Endothelial cell (in vitro differentiated cells): ENCODE results near the gene LTK. TPM values are rescaled to one million over a fixed set of nuclear protein-coding genes. Genes with fewer than 3 reads are reported as not detected.

Experiments
- DNase-seq: peaks from one replicate; pipeline ENCODE4 v3.0.0; 2021; ENCODE audit warnings: low spot score
- H3K27ac Mint-ChIP-seq: one replicate; pipeline ENCODE4 v1.8.0; 2021; ENCODE audit warnings: mixed read lengths, inconsistent platforms; ENCODE audit not compliant: unreplicated experiment
- H3K27me3 Mint-ChIP-seq: one replicate; pipeline ENCODE4 v1.8.0; 2021; ENCODE audit warnings: mild to moderate bottlenecking, moderate library complexity, mixed read lengths, inconsistent platforms; ENCODE audit not compliant: unreplicated experiment
- H3K36me3 Mint-ChIP-seq: one replicate; pipeline ENCODE4 v1.8.0; 2021; ENCODE audit warnings: mild to moderate bottlenecking, low read depth, mixed read lengths, inconsistent platforms; ENCODE audit not compliant: unreplicated experiment
- H3K4me1 Mint-ChIP-seq: one replicate; pipeline ENCODE4 v1.8.0; 2021; ENCODE audit warnings: mild to moderate bottlenecking, mixed read lengths, inconsistent platforms; ENCODE audit not compliant: unreplicated experiment
- H3K4me3 Mint-ChIP-seq: one replicate; pipeline ENCODE4 v1.8.0; 2021; ENCODE audit warnings: mild to moderate bottlenecking, mixed read lengths, inconsistent platforms; ENCODE audit not compliant: unreplicated experiment
- H3K9me3 Mint-ChIP-seq: one replicate; pipeline ENCODE4 v1.8.0; 2021; ENCODE audit warnings: mixed read lengths, inconsistent platforms; ENCODE audit not compliant: unreplicated experiment
- total RNA-seq: library from RNA; stranded (reverse); fragmentation: NEBNext Ultra II Directional; extraction: Animal tissue kit (Norgen Biotek cat#: 25700); gene quantifications from one replicate; pipeline ENCODE4 v1.2.1, GENCODE V29; 2021; ENCODE audit not compliant: unreplicated experiment
- TF ChIP-seq, protein P1 (sequence below): fragments of 200-600 bp; sonication (generic); IDR thresholded peaks from one replicate; pipeline ENCODE4 v1.5.0; 2021; ENCODE audit warnings: antibody characterized with exemption; ENCODE audit not compliant: unreplicated experiment

The LTK gene
- total RNA-seq, 1 donor from 2014 or later = 25.7 TPM

DNA sequence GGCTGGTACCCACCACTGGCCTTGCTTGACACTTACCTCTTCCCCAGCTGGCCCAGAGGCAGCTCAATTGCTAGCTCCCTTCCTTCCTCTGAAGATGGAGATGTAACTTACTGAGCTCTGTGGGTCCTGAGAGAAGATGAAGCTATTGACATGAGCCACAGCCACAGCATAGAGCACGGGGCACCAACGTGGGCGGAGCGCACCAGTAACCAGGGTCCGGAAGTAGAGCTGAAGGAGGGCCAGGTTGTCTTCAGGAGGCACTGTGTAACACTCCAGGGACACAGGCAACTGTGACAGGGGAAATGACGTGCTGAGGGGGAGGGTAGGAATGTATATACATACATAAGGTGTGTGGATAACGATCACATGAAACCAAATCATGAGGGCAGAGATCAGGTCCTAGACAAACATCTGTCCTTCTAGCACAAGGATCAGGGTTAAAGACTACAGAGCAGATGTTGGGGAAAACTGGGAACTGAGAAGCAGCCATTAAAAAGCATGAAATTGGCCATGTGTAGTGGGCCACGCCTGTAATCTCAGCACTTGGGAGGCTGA, 4.3 kb upstream of the LTK start:
- Mint-ChIP-seq H3K4me1 (no peaks in the 10 kb centered on the region), H3K36me3 (peaks cover 36% of the 10 kb centered on the region), H3K27me3 (peaks cover 10% of the 10 kb centered on the region), H3K27ac (no peak overlapping the region), H3K4me3 (no peak overlapping the region), H3K9me3 (no peaks in the 10 kb centered on the region)
- TF ChIP-seq, protein P1, sequence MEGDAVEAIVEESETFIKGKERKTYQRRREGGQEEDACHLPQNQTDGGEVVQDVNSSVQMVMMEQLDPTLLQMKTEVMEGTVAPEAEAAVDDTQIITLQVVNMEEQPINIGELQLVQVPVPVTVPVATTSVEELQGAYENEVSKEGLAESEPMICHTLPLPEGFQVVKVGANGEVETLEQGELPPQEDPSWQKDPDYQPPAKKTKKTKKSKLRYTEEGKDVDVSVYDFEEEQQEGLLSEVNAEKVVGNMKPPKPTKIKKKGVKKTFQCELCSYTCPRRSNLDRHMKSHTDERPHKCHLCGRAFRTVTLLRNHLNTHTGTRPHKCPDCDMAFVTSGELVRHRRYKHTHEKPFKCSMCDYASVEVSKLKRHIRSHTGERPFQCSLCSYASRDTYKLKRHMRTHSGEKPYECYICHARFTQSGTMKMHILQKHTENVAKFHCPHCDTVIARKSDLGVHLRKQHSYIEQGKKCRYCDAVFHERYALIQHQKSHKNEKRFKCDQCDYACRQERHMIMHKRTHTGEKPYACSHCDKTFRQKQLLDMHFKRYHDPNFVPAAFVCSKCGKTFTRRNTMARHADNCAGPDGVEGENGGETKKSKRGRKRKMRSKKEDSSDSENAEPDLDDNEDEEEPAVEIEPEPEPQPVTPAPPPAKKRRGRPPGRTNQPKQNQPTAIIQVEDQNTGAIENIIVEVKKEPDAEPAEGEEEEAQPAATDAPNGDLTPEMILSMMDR = no peak
- no peak for DNase-seq

DNA sequence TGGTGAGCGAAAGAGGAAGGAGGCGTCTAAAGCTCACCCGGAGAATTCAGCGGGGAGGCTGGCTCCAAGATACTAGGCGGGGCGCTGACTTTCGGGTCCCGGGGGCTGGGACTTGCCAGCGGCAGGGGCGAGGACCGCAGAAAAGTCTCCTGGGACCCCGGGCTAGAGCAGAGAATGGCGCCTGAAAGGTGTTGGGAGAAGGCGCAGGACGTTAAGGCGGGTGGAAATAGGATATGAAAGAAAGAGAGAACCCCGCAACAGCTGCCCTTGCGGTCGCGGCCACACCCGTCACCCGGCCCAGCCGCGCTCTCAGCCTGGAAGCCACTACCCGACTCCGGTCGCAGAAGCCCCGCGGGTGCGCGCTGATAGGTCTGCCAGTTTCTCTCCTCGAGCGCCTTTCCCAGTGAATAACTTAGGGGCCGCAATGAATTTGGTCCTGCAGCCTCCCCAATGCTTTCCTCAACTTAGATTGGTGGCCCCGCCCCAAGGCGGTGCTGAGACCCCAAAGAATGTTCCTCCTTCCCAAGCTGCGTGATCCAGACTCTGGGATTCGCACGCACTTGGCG, 604 bp downstream of the LTK start:
- H3K4me3 Mint-ChIP-seq = peak overlapping the region; percentile 81
- peaks cover 5% of the 10 kb centered on the region for H3K4me1 Mint-ChIP-seq
- no peaks in the 10 kb centered on the region for H3K9me3 Mint-ChIP-seq
- DNase-seq = peak; percentile 26
- TF ChIP-seq, protein P1 = no peak
- H3K27ac Mint-ChIP-seq = no peak overlapping the region
- peaks cover 17% of the 10 kb centered on the region for H3K36me3 Mint-ChIP-seq
- peaks cover 20% of the 10 kb centered on the region for H3K27me3 Mint-ChIP-seq

DNA sequence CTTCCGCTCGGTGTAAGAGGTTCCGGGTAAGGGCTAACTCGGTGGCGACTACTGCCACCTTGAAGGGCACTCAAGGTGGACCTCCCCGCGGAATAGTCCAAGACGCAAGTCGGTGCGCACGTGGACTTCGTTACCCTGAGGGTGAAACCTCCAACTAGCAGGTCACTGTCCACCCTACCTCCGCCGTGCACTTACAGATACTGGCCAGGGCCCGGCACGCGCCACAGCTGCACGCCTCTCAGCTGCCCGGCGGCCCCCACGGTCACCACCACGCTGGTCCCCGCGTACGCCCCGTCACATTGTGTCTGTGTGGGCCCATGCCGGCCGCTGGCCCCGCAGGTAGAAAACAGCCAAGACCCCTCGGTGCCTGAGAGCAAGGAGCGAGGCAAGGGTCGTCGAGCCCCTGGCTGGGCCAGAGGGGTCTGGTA, 1.1 kb downstream of the LTK start:
- H3K27ac Mint-ChIP-seq = no peak overlapping the region
- peaks cover 15% of the 10 kb centered on the region for H3K36me3 Mint-ChIP-seq
- TF ChIP-seq, protein P1 = no peak

DNA sequence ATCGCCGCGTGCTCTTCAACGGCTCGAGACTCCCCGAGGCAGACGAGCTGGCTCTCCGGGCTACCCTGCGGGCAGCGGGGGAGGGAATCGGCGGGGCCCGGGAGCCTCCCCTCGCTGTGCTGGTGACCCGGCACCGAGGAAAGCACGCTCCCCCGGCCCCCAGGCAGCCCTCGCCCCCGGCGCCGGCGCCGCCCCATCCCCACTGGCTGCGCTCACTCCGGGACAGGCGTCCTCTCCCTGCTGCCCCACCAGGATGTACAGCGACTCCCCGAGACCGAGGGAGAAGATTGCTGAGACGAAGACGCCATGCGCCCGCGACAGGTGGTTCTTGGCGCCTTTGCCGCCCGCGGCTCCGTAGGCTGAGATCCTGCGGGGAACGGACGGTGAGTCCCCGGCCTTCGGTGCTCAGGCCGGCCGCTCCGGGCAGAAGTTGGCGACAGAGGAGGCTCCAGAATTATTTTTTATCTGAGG, 1.7 kb downstream of the LTK start:
- TF ChIP-seq, protein P1 = no peak

More for the DNA sequence above, 1.1 kb downstream of the LTK start:
- Mint-ChIP-seq H3K9me3 (no peaks in the 10 kb centered on the region), H3K27me3 (peaks cover 20% of the 10 kb centered on the region), H3K4me1 (peaks cover 5% of the 10 kb centered on the region), H3K4me3 (peak overlapping the region; percentile 74)
- no peak for DNase-seq

DNA sequence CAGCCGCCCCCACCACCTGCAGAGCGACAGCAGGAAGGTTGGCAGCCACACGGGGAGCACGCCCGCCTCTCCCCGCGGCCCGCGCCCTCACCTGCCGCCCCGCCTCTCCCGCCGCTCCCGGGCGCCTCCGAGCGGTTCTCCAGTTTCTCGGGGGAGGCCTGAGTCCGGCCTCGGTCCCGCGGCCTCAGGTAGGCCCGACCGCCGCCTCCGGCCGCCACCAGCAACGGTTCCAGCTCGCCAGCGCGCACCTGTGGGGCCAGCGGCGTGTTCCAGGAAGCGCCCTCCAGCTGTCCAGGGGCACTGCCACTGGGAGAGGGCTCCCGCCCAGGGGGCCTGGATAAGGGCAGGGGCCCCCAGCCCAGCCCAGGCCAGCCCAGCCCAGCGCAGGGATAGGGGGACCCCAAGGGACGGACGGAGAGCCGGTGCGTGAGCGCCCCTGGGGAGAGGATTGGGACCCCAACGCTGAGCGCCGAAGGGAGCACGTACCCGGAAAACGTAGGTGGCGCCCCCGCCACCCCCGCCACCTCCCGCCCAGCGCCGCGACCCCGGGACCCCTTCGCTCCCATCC, 2.2 kb downstream of the LTK start:
- TF ChIP-seq, protein P1 = no peak
- no peak overlapping the region for H3K27ac Mint-ChIP-seq
- peaks cover 5% of the 10 kb centered on the region for H3K4me1 Mint-ChIP-seq
- peaks cover 10% of the 10 kb centered on the region for H3K36me3 Mint-ChIP-seq
- no peak for DNase-seq
- H3K9me3 Mint-ChIP-seq = no peaks in the 10 kb centered on the region
- peaks cover 22% of the 10 kb centered on the region for H3K27me3 Mint-ChIP-seq
- H3K4me3 Mint-ChIP-seq = no peak overlapping the region

More for the DNA sequence above, 1.7 kb downstream of the LTK start:
- H3K4me1 Mint-ChIP-seq = peaks cover 5% of the 10 kb centered on the region
- no peak overlapping the region for H3K4me3 Mint-ChIP-seq
- H3K9me3 Mint-ChIP-seq = no peaks in the 10 kb centered on the region
- peak; percentile 11 for DNase-seq
- peaks cover 20% of the 10 kb centered on the region for H3K27me3 Mint-ChIP-seq
- peaks cover 14% of the 10 kb centered on the region for H3K36me3 Mint-ChIP-seq
- H3K27ac Mint-ChIP-seq = no peak overlapping the region
